ENCODE results near the gene EEF2K. TPM values are rescaled to one million over a fixed set of nuclear protein-coding genes. Genes with fewer than 3 reads are reported as not detected.
A peak's percentile ranks its signal among the peaks of the same experiment; 100 is the strongest.

Gene EEF2K
- total and polyA plus RNA-seq, 7 experiments from 2014 or later: 1.9 to 27.9 (median 19.9) TPM

DNA sequence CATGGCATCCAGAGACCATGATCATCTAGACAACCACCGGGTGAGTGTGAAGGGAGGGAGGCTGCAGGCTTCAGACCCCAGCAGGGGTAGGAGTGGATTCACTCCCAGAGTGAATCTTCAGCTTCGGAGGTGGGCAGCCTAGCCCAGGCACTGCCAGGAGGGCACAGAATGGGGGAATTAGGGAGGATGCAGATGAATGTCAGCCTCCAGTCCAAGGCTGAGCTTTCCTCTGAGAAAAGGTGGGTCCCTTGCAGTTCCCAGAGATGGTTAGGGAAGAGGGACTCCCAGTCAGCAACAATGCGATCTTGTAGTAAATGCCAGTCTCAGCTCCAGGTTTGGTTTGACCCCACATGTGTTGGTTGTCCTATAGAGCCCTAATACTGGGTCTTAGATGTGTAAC lies 54.4 kb downstream of the EEF2K start:
- Histone ChIP-seq H3K9me3 (ENCODE audit: control insufficient read depth in 2 of 3, low read length in 3 of 3) (no peaks in the 10 kb centered on the region), H3K27ac (ENCODE audit: low read depth, low read length) (no peak overlapping the region), H3K4me3 (ENCODE audit: low read length) (no peak overlapping the region), H3K27me3 (ENCODE audit: control insufficient read depth in 2 of 2, insufficient read depth in 2 of 2, low read length in 2 of 2) (no peaks in the 10 kb centered on the region), H3K36me3 (ENCODE audit: control insufficient read depth in 2 of 3, insufficient read depth in 3 of 3, low read length in 3 of 3) (peaks cover 0 to 48% (median 0%) of the 10 kb centered on the region in 3 experiments), H3K4me1 (ENCODE audit: control insufficient read depth in 2 of 2, insufficient read depth in 2 of 2, low read length in 2 of 2) (peaks cover 0 to 7% of the 10 kb centered on the region in 2 donors)
- ATAC-seq (no peak), DNase-seq (no peak)
- H3K9me3 Mint-ChIP-seq: no peaks in the 10 kb centered on the region
- no peaks in the 10 kb centered on the region for H3K27me3 Mint-ChIP-seq
- H3K36me3 Mint-ChIP-seq: peaks cover 9 to 54% (median 23%) of the 10 kb centered on the region in 5 donors
- intact Hi-C loops (cut with micrococcal nuclease): no loop called here
- no peak overlapping the region for H3K27ac Mint-ChIP-seq
- ChIA-PET CTCF (no interaction called here), POLR2A (interaction anchor here (0.8 to 1.3 kb wide), 2 partner anchors 10 to 50 kb away, joined by 3 read pairs; no protein-coding TSS in a partner anchor)
- H3K4me1 Mint-ChIP-seq: peaks cover 10 to 34% (median 13%) of the 10 kb centered on the region in 7 donors
- H3K4me3 Mint-ChIP-seq: no peak overlapping the region

DNA sequence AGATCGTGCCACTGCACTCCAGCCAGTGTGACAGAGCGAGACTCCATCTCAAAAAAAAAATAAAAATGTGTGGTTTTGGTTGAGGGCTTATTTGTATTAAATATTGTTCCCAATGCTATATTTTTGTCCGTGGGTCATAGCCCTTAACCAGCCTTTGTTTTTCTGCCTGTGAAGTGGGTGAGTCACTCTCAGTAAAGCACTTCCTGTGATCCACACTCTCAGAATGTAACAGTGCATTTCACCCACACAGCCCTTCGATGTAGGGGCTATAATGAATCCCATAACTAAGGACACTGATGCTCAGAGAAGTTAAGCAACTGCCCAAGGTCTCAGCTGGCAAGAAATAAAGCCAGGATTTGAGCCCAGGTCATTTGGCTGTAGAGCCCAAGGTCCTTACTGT lies 56.4 kb downstream of the EEF2K start:
- ChIA-PET POLR2A (no interaction called here), CTCF (no interaction called here)
- H3K4me3 ChIP-seq (ENCODE audit: low read length): no peak overlapping the region
- H3K27me3 ChIP-seq (ENCODE audit: control insufficient read depth in 2 of 2, insufficient read depth in 2 of 2, low read length in 2 of 2): no peaks in the 10 kb centered on the region
- DNase-seq (no peak), ATAC-seq (no peak)
- H3K27ac Mint-ChIP-seq: peak overlapping the region in 3 of 9 donors; percentile 32 to 47 (median 46)
- H3K27me3 Mint-ChIP-seq: no peaks in the 10 kb centered on the region
- H3K4me1 ChIP-seq (ENCODE audit: control insufficient read depth in 2 of 2, insufficient read depth in 2 of 2, low read length in 2 of 2): peaks cover 0 to 7% of the 10 kb centered on the region in 2 donors
- H3K9me3 ChIP-seq (ENCODE audit: control insufficient read depth in 2 of 3, low read length in 3 of 3): no peaks in the 10 kb centered on the region
- H3K4me1 Mint-ChIP-seq: peaks cover 10 to 36% (median 17%) of the 10 kb centered on the region in 7 donors
- H3K27ac ChIP-seq (ENCODE audit: low read depth, low read length): no peak overlapping the region
- no peak overlapping the region for H3K4me3 Mint-ChIP-seq
- no peaks in the 10 kb centered on the region for H3K9me3 Mint-ChIP-seq
- H3K36me3 ChIP-seq (ENCODE audit: control insufficient read depth in 2 of 3, insufficient read depth in 3 of 3, low read length in 3 of 3): peaks cover 0 to 47% (median 0%) of the 10 kb centered on the region in 3 experiments
- H3K36me3 Mint-ChIP-seq: peaks cover 11 to 57% (median 20%) of the 10 kb centered on the region in 5 donors
- intact Hi-C loops (cut with micrococcal nuclease): no loop called here

DNA sequence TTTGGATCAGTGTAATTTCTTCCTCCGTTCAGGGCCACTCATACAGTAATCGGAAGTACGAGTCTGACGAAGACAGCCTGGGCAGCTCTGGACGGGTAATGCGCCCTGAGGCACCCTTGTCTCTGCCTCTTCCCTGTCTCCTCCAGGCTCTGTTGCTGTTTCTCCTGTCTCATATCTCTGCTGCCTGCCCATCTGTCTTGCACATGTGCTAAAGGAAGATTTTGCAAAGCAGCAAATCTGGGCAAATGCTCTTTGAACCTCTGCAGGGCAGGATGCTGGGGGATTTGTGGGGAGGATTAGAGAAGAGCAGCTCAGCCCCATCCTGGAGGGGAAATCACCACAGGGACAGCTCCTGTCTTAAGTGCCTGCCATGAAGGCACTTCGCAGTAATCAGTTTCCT lies 58.7 kb downstream of the EEF2K start:
- peak overlapping the region in 7 of 10 donors; percentile 2 to 47 (median 25) for H3K4me3 Mint-ChIP-seq
- Histone ChIP-seq H3K36me3 (ENCODE audit: control insufficient read depth in 2 of 3, insufficient read depth in 3 of 3, low read length in 3 of 3) (peaks cover 0 to 34% (median 0%) of the 10 kb centered on the region in 3 experiments), H3K9me3 (ENCODE audit: control insufficient read depth in 2 of 3, low read length in 3 of 3) (no peaks in the 10 kb centered on the region), H3K27me3 (ENCODE audit: control insufficient read depth in 2 of 2, insufficient read depth in 2 of 2, low read length in 2 of 2) (no peaks in the 10 kb centered on the region), H3K4me3 (ENCODE audit: low read length) (no peak overlapping the region), H3K27ac (ENCODE audit: low read depth, low read length) (no peak overlapping the region), H3K4me1 (ENCODE audit: control insufficient read depth in 2 of 2, insufficient read depth in 2 of 2, low read length in 2 of 2) (peaks cover 0 to 7% of the 10 kb centered on the region in 2 donors)
- H3K36me3 Mint-ChIP-seq: peaks cover 5 to 47% (median 13%) of the 10 kb centered on the region in 5 donors
- no peaks in the 10 kb centered on the region for H3K9me3 Mint-ChIP-seq
- POLR2A ChIA-PET: interaction anchor here (1.1 to 1.3 kb wide), 2 partner anchors 22 to 60 kb away, joined by 3 read pairs; no protein-coding TSS in a partner anchor
- DNase-seq (peak in 4 of 9 donors; percentile 3 to 18 (median 6)), ATAC-seq (peak; percentile 64)
- H3K4me1 Mint-ChIP-seq: peaks cover 10 to 36% (median 17%) of the 10 kb centered on the region in 7 donors
- intact Hi-C loops (cut with micrococcal nuclease): no loop called here
- H3K27me3 Mint-ChIP-seq: no peaks in the 10 kb centered on the region
- H3K27ac Mint-ChIP-seq: peak overlapping the region in 6 of 9 donors; percentile 1 to 54 (median 38)
- CTCF ChIA-PET: no interaction called here

DNA sequence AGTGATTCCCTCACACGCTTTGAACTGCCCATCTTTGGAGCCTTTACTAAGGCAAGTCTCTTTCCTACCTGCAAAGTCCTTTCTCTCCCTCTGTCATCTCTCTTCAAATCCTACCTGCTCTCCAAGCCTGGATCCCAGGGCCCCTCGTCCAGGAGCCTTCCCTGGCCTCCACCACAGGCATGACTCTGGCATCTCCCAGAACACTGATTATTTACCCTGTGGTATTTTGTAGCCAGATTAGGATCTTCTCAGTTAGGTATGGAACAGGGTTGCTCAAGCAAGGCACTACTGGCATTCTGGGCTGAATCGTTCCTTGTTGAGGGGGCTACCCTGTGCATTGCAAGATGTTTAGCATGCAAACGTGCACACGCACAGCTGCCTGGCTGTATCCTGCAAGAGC lies 59.3 kb downstream of the EEF2K start:
- H3K4me3 ChIP-seq (ENCODE audit: low read length): no peak overlapping the region
- Mint-ChIP-seq H3K27ac (peak overlapping the region in 6 of 9 donors; percentile 7 to 88 (median 64)), H3K27me3 (no peaks in the 10 kb centered on the region), H3K36me3 (peaks cover 5 to 43% (median 12%) of the 10 kb centered on the region in 5 donors), H3K4me3 (peak overlapping the region in 3 of 10 donors; percentile 35 to 47 (median 45)), H3K9me3 (no peaks in the 10 kb centered on the region), H3K4me1 (peaks cover 10 to 37% (median 17%) of the 10 kb centered on the region in 7 donors)
- peaks cover 0 to 7% of the 10 kb centered on the region in 2 donors for H3K4me1 ChIP-seq (ENCODE audit: control insufficient read depth in 2 of 2, insufficient read depth in 2 of 2, low read length in 2 of 2)
- intact Hi-C loops (cut with micrococcal nuclease): no loop called here
- POLR2A ChIA-PET: interaction anchor here (1.1 to 1.3 kb wide), 2 partner anchors 23 to 61 kb away, joined by 3 read pairs; no protein-coding TSS in a partner anchor
- ATAC-seq (no peak), DNase-seq (no peak)
- H3K27me3 ChIP-seq (ENCODE audit: control insufficient read depth in 2 of 2, insufficient read depth in 2 of 2, low read length in 2 of 2): no peaks in the 10 kb centered on the region
- CTCF ChIA-PET: no interaction called here
- H3K27ac ChIP-seq (ENCODE audit: low read depth, low read length): no peak overlapping the region
- peaks cover 0 to 28% (median 0%) of the 10 kb centered on the region in 3 experiments for H3K36me3 ChIP-seq (ENCODE audit: control insufficient read depth in 2 of 3, insufficient read depth in 3 of 3, low read length in 3 of 3)
- H3K9me3 ChIP-seq (ENCODE audit: control insufficient read depth in 2 of 3, low read length in 3 of 3): no peaks in the 10 kb centered on the region

DNA sequence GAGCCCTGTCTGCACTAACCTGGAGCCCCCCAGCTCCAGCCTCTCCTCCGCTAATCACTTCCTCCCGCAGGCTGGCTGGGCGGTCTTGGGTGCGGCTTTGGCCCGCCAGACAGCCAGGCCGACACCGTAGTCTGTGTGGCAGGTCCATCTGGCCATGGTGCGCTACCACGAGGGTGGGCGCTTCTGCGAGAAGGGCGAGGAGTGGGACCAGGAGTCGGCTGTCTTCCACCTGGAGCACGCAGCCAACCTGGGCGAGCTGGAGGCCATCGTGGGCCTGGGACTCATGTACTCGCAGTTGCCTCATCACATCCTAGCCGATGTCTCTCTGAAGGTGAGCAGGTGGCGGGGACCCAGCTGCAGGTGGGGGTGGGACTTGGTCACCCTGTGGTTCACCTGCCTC lies 60.5 kb downstream of the EEF2K start:
- ChIA-PET CTCF (no interaction called here), POLR2A (no interaction called here)
- no peaks in the 10 kb centered on the region for H3K9me3 Mint-ChIP-seq
- H3K4me1 ChIP-seq (ENCODE audit: control insufficient read depth in 2 of 2, insufficient read depth in 2 of 2, low read length in 2 of 2): peaks cover 0 to 7% of the 10 kb centered on the region in 2 donors
- intact Hi-C loops (cut with micrococcal nuclease): no loop called here
- no peak for DNase-seq
- no peak for ATAC-seq
- no peaks in the 10 kb centered on the region for H3K27me3 ChIP-seq (ENCODE audit: control insufficient read depth in 2 of 2, insufficient read depth in 2 of 2, low read length in 2 of 2)
- H3K4me1 Mint-ChIP-seq: peaks cover 10 to 40% (median 21%) of the 10 kb centered on the region in 7 donors
- H3K36me3 ChIP-seq (ENCODE audit: control insufficient read depth in 2 of 3, insufficient read depth in 3 of 3, low read length in 3 of 3): peaks cover 0 to 22% (median 0%) of the 10 kb centered on the region in 3 experiments
- H3K4me3 ChIP-seq (ENCODE audit: low read length): no peak overlapping the region
- no peaks in the 10 kb centered on the region for H3K27me3 Mint-ChIP-seq
- H3K27ac Mint-ChIP-seq: no peak overlapping the region
- no peak overlapping the region for H3K27ac ChIP-seq (ENCODE audit: low read depth, low read length)
- H3K36me3 Mint-ChIP-seq: peaks cover 5 to 39% (median 10%) of the 10 kb centered on the region in 5 donors
- no peaks in the 10 kb centered on the region for H3K9me3 ChIP-seq (ENCODE audit: control insufficient read depth in 2 of 3, low read length in 3 of 3)
- H3K4me3 Mint-ChIP-seq: no peak overlapping the region

DNA sequence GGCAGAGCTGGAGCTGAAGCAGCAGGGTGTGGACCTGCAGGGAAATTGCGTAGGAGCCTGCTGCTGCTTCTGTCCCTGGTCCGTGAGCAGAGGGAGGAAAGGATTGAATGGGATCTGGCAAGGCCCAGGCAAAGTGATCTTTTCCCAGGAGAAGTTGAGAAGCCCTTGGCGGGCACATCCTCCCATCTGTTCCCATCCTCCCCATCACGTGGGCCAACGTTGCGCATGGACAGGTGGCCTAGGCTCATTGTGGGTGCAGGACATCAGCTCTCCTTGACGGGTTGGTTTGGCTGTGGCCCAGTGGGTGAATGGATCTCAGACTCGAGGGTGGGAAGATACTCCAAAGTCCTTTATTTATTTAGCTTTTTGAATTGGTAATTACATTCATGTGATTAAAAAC lies 61.7 kb downstream of the EEF2K start:
- Histone ChIP-seq H3K36me3 (ENCODE audit: control insufficient read depth in 2 of 3, insufficient read depth in 3 of 3, low read length in 3 of 3) (peaks cover 0 to 18% (median 0%) of the 10 kb centered on the region in 3 experiments), H3K9me3 (ENCODE audit: control insufficient read depth in 2 of 3, low read length in 3 of 3) (no peaks in the 10 kb centered on the region), H3K4me1 (ENCODE audit: control insufficient read depth in 2 of 2, insufficient read depth in 2 of 2, low read length in 2 of 2) (peaks cover 0 to 7% of the 10 kb centered on the region in 2 donors), H3K4me3 (ENCODE audit: low read length) (no peak overlapping the region), H3K27ac (ENCODE audit: low read depth, low read length) (no peak overlapping the region), H3K27me3 (ENCODE audit: control insufficient read depth in 2 of 2, insufficient read depth in 2 of 2, low read length in 2 of 2) (no peaks in the 10 kb centered on the region)
- POLR2A ChIA-PET: no interaction called here
- peaks cover 10 to 28% (median 21%) of the 10 kb centered on the region in 7 donors for H3K4me1 Mint-ChIP-seq
- H3K4me3 Mint-ChIP-seq: no peak overlapping the region
- H3K27ac Mint-ChIP-seq: peak overlapping the region in 1 of 9 donors; percentile 28
- intact Hi-C loops (cut with micrococcal nuclease): no loop called here
- no peaks in the 10 kb centered on the region for H3K9me3 Mint-ChIP-seq
- peaks cover 5 to 46% (median 14%) of the 10 kb centered on the region in 5 donors for H3K36me3 Mint-ChIP-seq
- ATAC-seq (no peak), DNase-seq (no peak)
- H3K27me3 Mint-ChIP-seq: no peaks in the 10 kb centered on the region
- CTCF ChIA-PET: interaction anchor here (0.6 to 0.7 kb wide), 2 partner anchors 29 to 85 kb away, joined by 3 read pairs; no protein-coding TSS in a partner anchor

All from naive thymus-derived CD4-positive, alpha-beta T cell (primary cell).